Uterus (tissue), 4 donors: ENCODE results near the gene OR6F1. TPM values are rescaled to one million over a fixed set of nuclear protein-coding genes. Genes with fewer than 3 reads are reported as not detected.
"Not testable (repeated sequence)": the region's sequence is repeated elsewhere in the genome, so short reads cannot be mapped to it uniquely, and the experiment has no call there.

Experiments used
- DNase-seq, 2 donors: peaks; one replicate each; pipeline ENCODE4 v3.0.0-alpha.2; 2019 to 2020
- H3K27ac ChIP-seq, 2 donors: fragments of 200-600 bp; sonication (generic); 1 replicate in 1 of 2; 2 replicates in 1 of 2; pipeline ENCODE4 v1.5.1; 2016 to 2018
- H3K27me3 ChIP-seq, 2 donors: fragments of 200-600 bp; sonication (generic); one replicate each; pipeline ENCODE4 v1.5.1; 2018 to 2019; ENCODE audit warnings: control low read depth in 1 of 2
- H3K36me3 ChIP-seq, 2 donors: fragments of 200-600 bp; sonication (generic); one replicate each; pipeline ENCODE4 v1.5.1; 2019; ENCODE audit warnings: control low read depth in 1 of 2
- H3K4me1 ChIP-seq, 2 donors: fragments of 200-600 bp; sonication (generic); one replicate each; pipeline ENCODE4 v1.5.1; 2018 to 2019; ENCODE audit warnings: control low read depth in 1 of 2
- H3K4me3 ChIP-seq, 2 donors: fragments of 200-600 bp; sonication (generic); 1 replicate in 1 of 2; 2 replicates in 1 of 2; pipeline ENCODE4 v1.5.1; 2018 to 2019; ENCODE audit warnings: mild to moderate bottlenecking in 1 of 2
- H3K9me3 ChIP-seq, 2 donors: fragments of 200-600 bp; sonication (generic); one replicate each; pipeline ENCODE4 v1.5.1; 2019; ENCODE audit warnings: control low read depth in 1 of 2
- CTCF ChIP-seq, 4 experiments: fragments of 200-600 bp in 2 of 4; fragments of 450-650 bp in 2 of 4; sonication (generic) in 2 of 4; IDR thresholded peaks; one replicate each; pipeline ENCODE4 v1.5.1; 2016 to 2019; ENCODE audit warnings: antibody characterized with exemption in 4 of 4, mild to moderate bottlenecking in 2 of 4, moderate library complexity in 1 of 4
- POLR2A ChIP-seq, 2 donors: fragments of 450-650 bp; IDR thresholded peaks; one replicate each; pipeline ENCODE4 v1.6.1; 2016; ENCODE audit warnings: antibody characterized with exemption in 2 of 2, mild to moderate bottlenecking in 1 of 2, moderate library complexity in 1 of 2
- intact Hi-C: fragments of 100-400 bp; cut with DNase I; formaldehyde crosslinking; loops from one replicate; pipeline ENCODE4 v1.15.1; 2023; ENCODE audit warnings: low total_unique reads
- total RNA-seq, 4 donors: library from RNA; depleted of rRNA in 3 of 4; stranded (reverse); fragments of >200 nt in 3 of 4; gene quantifications; one replicate each; pipeline versions ENCODE4 v1.1.0 to v1.2.4, GENCODE V29; 2014 to 2023
- donor health status: DM: yes; HTN: yes; CAD: no.

Gene OR6F1
- total RNA-seq, 4 donors from 2014 or later, result not detected

DNA sequence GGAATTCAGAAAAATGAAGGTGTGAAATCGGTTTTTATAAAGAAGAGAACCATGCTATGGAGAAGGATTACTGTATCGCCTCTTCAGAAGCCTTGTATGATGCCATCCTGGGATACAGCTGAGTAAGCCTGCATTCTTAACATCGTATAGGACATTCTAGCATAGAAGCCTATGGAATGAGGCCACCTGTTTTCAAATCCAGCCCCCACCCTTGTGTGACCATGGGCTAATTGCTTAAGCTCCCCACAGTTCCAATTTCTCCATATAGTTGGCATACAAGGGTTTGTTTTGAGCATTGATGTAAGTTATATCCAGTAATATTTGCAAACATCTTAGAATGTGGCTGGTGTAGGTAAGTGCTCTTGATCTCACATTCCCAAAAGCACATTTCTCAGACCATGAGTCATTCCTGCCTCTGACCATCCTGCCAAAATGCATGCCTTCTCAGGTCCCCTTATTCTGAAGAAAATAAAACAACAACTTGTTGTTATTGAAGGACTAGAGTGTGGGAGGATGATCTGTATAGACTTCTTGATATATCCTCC, 30.0 kb upstream of the OR6F1 start:
- intact Hi-C loops, result no loop called here
- DNase-seq, result no peak
- no peaks in the 10 kb centered on the region for H3K9me3 ChIP-seq
- H3K4me3 ChIP-seq, result no peak overlapping the region
- H3K4me1 ChIP-seq, result no peaks in the 10 kb centered on the region
- H3K27me3 ChIP-seq, result no peaks in the 10 kb centered on the region
- H3K27ac ChIP-seq, result no peak overlapping the region
- no peaks in the 10 kb centered on the region for H3K36me3 ChIP-seq
- TF ChIP-seq CTCF (IDR thresholded peaks at IDR 0.05) (no peak), POLR2A (IDR thresholded peaks at IDR 0.05) (no peak)

DNA sequence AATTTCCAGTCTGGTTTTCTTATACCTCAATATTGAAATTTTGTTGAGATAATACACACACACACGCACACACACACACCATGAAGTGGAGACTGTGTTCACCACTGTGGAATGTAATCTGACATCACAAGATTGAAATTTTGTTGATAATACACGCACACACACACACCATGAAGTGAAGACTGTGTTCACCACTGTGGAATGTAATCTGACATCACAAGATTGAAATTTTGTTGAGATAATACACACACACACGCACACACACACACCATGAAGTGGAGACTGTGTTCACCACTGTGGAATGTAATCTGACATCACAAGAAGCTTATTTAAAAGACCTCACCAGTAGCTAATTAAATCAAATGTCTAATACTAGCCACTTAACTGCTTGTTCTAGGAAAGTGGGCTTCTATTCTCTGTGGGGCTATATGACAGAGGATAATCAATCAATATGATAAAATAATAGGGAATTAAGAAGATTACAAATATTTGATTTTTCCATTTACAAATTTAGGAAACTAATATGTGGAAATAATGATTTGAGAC, 25.8 kb upstream of the OR6F1 start:
- H3K4me1 ChIP-seq, DNase-seq, H3K9me3 ChIP-seq, H3K4me3 ChIP-seq, H3K36me3 ChIP-seq, H3K27ac ChIP-seq, intact Hi-C loops, H3K27me3 ChIP-seq: not testable (repeated sequence)

- H3K27ac ChIP-seq, result no peak overlapping the region
- DNase-seq, result no peak
- TF ChIP-seq CTCF (IDR thresholded peaks at IDR 0.05) (no peak), POLR2A (IDR thresholded peaks at IDR 0.05) (no peak)
- no peak overlapping the region for H3K4me3 ChIP-seq
- intact Hi-C loops, result no loop called here
- H3K9me3 ChIP-seq, result no peaks in the 10 kb centered on the region
- H3K27me3 ChIP-seq, result no peaks in the 10 kb centered on the region
- no peaks in the 10 kb centered on the region for H3K36me3 ChIP-seq
- no peaks in the 10 kb centered on the region for H3K4me1 ChIP-seq
Measured at GRCh38 chr1:247741756-247742155, 25.3 kb upstream of the OR6F1 start.

DNA sequence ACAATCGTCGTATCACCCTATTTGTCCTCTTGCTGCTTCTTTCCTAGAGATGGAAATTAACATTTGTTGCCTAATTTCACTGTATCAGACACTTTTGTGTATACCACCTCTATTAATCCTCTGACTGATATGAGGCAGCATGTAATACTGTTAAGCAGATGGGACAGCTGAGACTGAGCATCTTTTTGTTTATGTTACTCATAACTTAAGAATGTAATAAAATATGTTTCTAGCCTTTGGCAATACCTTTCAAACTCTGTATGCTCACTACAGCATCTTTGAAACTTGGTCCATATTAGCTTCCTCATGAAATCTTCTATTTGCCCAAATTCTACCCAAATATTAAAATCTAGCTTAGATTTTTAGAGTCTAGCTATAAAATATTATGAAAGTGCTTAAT, 24.3 kb upstream of the OR6F1 start:
- H3K4me1 ChIP-seq, result no peaks in the 10 kb centered on the region
- no peak overlapping the region for H3K4me3 ChIP-seq
- no peak overlapping the region for H3K27ac ChIP-seq
- H3K36me3 ChIP-seq, result no peaks in the 10 kb centered on the region
- TF ChIP-seq POLR2A (IDR thresholded peaks at IDR 0.05) (no peak), CTCF (IDR thresholded peaks at IDR 0.05) (no peak)
- intact Hi-C loops, result no loop called here
- no peak for DNase-seq
- H3K9me3 ChIP-seq, result no peaks in the 10 kb centered on the region
- H3K27me3 ChIP-seq, result no peaks in the 10 kb centered on the region

- Histone ChIP-seq H3K4me3 (no peak within 1 kb of the TSS), H3K9me3 (no peaks in the 10 kb centered on the region), H3K36me3 (no peaks in the 10 kb centered on the region), H3K27me3 (no peaks in the 10 kb centered on the region), H3K4me1 (no peaks in the 10 kb centered on the region), H3K27ac (no peak within 1 kb of the TSS)
- TF ChIP-seq POLR2A (IDR thresholded peaks at IDR 0.05) (no peak), CTCF (IDR thresholded peaks at IDR 0.05) (no peak)
- intact Hi-C loops, result no loop called here
- no peak for DNase-seq
Measured at GRCh38 chr1:247738315-247738714, 21.9 kb upstream of the OR6F1 start, which contains the start of gene OR14K1. Gene OR14K1 (plus strand): TSS chr1:247738615. CDS start chr1:247738615, 0 bp downstream.

GRCh38 chr1:247721222-247721621, 4.8 kb upstream of the OR6F1 start:
- Histone ChIP-seq H3K9me3 (peaks cover 0 to 5% of the 10 kb centered on the region in 2 donors), H3K36me3 (no peaks in the 10 kb centered on the region), H3K4me3 (no peak overlapping the region), H3K27ac (no peak overlapping the region), H3K27me3 (no peaks in the 10 kb centered on the region), H3K4me1 (no peaks in the 10 kb centered on the region)
- TF ChIP-seq POLR2A (IDR thresholded peaks at IDR 0.05), result no peak
- no peak for TF ChIP-seq CTCF (IDR thresholded peaks at IDR 0.05)
- no peak for DNase-seq
- intact Hi-C loops, result no loop called here
